Endothelial cell (in vitro differentiated cells): ENCODE results near the gene AKIRIN1. TPM values are rescaled to one million over a fixed set of nuclear protein-coding genes. Genes with fewer than 3 reads are reported as not detected.
"Not testable (repeated sequence)": the region's sequence is repeated elsewhere in the genome, so short reads cannot be mapped to it uniquely, and the experiment has no call there.

Experiments
- DNase-seq: peaks from one replicate; pipeline ENCODE4 v3.0.0; 2021; ENCODE audit warnings: low spot score
- H3K27ac Mint-ChIP-seq: one replicate; pipeline ENCODE4 v1.8.0; 2021; ENCODE audit warnings: mixed read lengths, inconsistent platforms; ENCODE audit not compliant: unreplicated experiment
- H3K27me3 Mint-ChIP-seq: one replicate; pipeline ENCODE4 v1.8.0; 2021; ENCODE audit warnings: mild to moderate bottlenecking, moderate library complexity, mixed read lengths, inconsistent platforms; ENCODE audit not compliant: unreplicated experiment
- H3K36me3 Mint-ChIP-seq: one replicate; pipeline ENCODE4 v1.8.0; 2021; ENCODE audit warnings: mild to moderate bottlenecking, low read depth, mixed read lengths, inconsistent platforms; ENCODE audit not compliant: unreplicated experiment
- H3K4me1 Mint-ChIP-seq: one replicate; pipeline ENCODE4 v1.8.0; 2021; ENCODE audit warnings: mild to moderate bottlenecking, mixed read lengths, inconsistent platforms; ENCODE audit not compliant: unreplicated experiment
- H3K4me3 Mint-ChIP-seq: one replicate; pipeline ENCODE4 v1.8.0; 2021; ENCODE audit warnings: mild to moderate bottlenecking, mixed read lengths, inconsistent platforms; ENCODE audit not compliant: unreplicated experiment
- H3K9me3 Mint-ChIP-seq: one replicate; pipeline ENCODE4 v1.8.0; 2021; ENCODE audit warnings: mixed read lengths, inconsistent platforms; ENCODE audit not compliant: unreplicated experiment
- CTCF ChIP-seq: fragments of 200-600 bp; sonication (generic); IDR thresholded peaks from one replicate; pipeline ENCODE4 v1.5.0; 2021; ENCODE audit warnings: antibody characterized with exemption; ENCODE audit not compliant: unreplicated experiment
- total RNA-seq: library from RNA; stranded (reverse); fragmentation: NEBNext Ultra II Directional; extraction: Animal tissue kit (Norgen Biotek cat#: 25700); gene quantifications from one replicate; pipeline ENCODE4 v1.2.1, GENCODE V29; 2021; ENCODE audit not compliant: unreplicated experiment

The AKIRIN1 gene
- total RNA-seq, 1 donor from 2014 or later = 81.3 TPM

DNA sequence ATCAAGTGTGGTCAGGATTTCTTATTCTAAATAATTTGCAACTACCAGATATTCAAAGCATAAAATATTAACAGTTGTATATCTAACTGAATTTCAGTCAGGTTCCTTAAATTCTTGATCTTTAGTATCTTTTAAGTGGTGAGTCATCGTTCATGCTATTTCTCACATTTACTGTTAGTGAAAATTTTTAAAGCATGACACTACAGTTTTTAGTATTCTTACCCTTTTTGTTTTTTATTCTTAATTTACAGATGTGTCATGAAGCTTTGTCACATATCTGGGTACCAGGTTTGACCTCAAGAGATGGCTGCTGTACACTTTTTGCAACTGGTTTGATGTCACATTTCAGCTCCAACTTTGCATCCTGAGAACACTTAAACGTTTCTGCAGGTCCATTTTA is 12.7 kb downstream of the AKIRIN1 start:
- peaks cover 44% of the 10 kb centered on the region for H3K36me3 Mint-ChIP-seq
- TF ChIP-seq CTCF = no peak
- H3K27me3 Mint-ChIP-seq = no peaks in the 10 kb centered on the region
- no peaks in the 10 kb centered on the region for H3K4me1 Mint-ChIP-seq
- DNase-seq = no peak
- H3K4me3 Mint-ChIP-seq = no peak overlapping the region
- H3K9me3 Mint-ChIP-seq = no peaks in the 10 kb centered on the region
- no peak overlapping the region for H3K27ac Mint-ChIP-seq

DNA sequence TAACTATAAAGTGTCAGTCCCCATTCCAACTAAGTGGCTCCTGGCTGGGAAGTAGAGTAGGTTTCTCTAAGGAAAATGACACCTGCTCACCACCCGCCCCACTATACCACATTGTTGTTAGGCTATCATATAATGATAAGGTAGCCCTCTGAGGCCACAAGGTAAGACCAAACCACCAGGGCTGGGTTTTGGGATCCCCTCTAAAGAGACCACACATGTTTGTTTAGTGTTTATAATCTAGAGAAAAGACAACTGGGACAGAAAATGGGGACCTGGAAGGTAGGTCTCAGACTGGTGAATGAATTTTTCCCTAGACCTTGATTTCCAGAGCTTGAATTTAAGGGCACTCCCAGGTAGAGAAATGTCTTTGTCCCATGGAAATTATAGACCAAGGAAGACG is 15.2 kb downstream of the AKIRIN1 start:
- no peak for DNase-seq
- H3K4me1 Mint-ChIP-seq = no peaks in the 10 kb centered on the region
- H3K27me3 Mint-ChIP-seq = no peaks in the 10 kb centered on the region
- H3K4me3 Mint-ChIP-seq = no peak overlapping the region
- H3K27ac Mint-ChIP-seq = no peak overlapping the region
- H3K36me3 Mint-ChIP-seq = peaks cover 35% of the 10 kb centered on the region
- no peaks in the 10 kb centered on the region for H3K9me3 Mint-ChIP-seq
- no peak for TF ChIP-seq CTCF

GRCh38 chr1:39006726-39007645 is 15.9 kb downstream of the AKIRIN1 start:
- no peak for DNase-seq
- no peak for TF ChIP-seq CTCF
- no peaks in the 10 kb centered on the region for H3K27me3 Mint-ChIP-seq
- no peaks in the 10 kb centered on the region for H3K9me3 Mint-ChIP-seq
- no peak overlapping the region for H3K27ac Mint-ChIP-seq
- H3K4me1 Mint-ChIP-seq = no peaks in the 10 kb centered on the region
- no peak overlapping the region for H3K4me3 Mint-ChIP-seq
- H3K36me3 Mint-ChIP-seq = peaks cover 33% of the 10 kb centered on the region

DNA sequence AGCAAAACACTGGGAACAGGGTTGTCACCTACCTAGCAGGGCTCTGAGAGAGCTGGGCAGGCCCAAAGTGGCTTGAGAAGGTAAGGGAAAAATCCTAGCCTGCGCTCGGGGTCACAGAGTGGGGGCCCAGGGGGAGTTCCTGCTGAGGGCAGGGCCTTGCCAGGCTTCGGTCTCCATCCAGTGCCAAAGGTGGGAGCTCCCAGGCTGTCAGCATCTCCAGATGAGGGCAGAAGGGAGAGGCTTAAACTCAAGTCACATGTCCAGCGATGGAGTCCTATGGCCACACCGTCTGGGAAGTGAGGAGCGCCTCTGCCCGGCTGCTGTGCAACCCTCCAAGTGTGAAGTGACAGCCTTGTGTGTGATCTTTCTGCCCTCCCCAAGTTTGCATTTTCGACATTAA is 23.9 kb downstream of the AKIRIN1 start:
- not testable (repeated sequence) for H3K4me3 Mint-ChIP-seq, H3K27ac Mint-ChIP-seq, H3K4me1 Mint-ChIP-seq, H3K36me3 Mint-ChIP-seq, H3K9me3 Mint-ChIP-seq, DNase-seq, H3K27me3 Mint-ChIP-seq

- Mint-ChIP-seq H3K4me1 (no peaks in the 10 kb centered on the region), H3K36me3 (peaks cover 9% of the 10 kb centered on the region), H3K4me3 (no peak overlapping the region), H3K9me3 (no peaks in the 10 kb centered on the region), H3K27ac (no peak overlapping the region), H3K27me3 (peaks cover 1% of the 10 kb centered on the region)
- DNase-seq = no peak
- no peak for TF ChIP-seq CTCF
Observed at GRCh38 chr1:39016604-39017171, 25.6 kb downstream of the AKIRIN1 start.
